ENCODE results near the gene PAPPA. TPM values are rescaled to one million over a fixed set of nuclear protein-coding genes. Genes with fewer than 3 reads are reported as not detected.

Gene PAPPA
- total and polyA plus RNA-seq, 2 of the 8 experiments (the other 6 are each of a cell fraction or from before 2014, with no cell fraction given) = 0.18 to 0.63 TPM

GRCh38 chr9:116163293-116164055 is 9.9 kb downstream of the PAPPA start:
- H3K18ac ChIP-seq (ENCODE audit: extremely low read depth, low read length) = no peak overlapping the region
- no peak overlapping the region for H2BK15ac ChIP-seq (ENCODE audit: low read length)
- no peak overlapping the region for H2AK5ac ChIP-seq (ENCODE audit: low read depth, low read length)
- TF ChIP-seq RAD21 (IDR thresholded peaks at IDR 0.05 in 1 of 2, conservative IDR thresholded peaks at IDR 0.05 in 1 of 2; ENCODE audit: low read depth in 2 of 2, low read length in 2 of 2) (peak; percentile 77 to 82), TAF1 (IDR thresholded peaks at IDR 0.05; ENCODE audit: low read depth, low read length) (no peak)
- TF ChIP-seq, protein P1, sequence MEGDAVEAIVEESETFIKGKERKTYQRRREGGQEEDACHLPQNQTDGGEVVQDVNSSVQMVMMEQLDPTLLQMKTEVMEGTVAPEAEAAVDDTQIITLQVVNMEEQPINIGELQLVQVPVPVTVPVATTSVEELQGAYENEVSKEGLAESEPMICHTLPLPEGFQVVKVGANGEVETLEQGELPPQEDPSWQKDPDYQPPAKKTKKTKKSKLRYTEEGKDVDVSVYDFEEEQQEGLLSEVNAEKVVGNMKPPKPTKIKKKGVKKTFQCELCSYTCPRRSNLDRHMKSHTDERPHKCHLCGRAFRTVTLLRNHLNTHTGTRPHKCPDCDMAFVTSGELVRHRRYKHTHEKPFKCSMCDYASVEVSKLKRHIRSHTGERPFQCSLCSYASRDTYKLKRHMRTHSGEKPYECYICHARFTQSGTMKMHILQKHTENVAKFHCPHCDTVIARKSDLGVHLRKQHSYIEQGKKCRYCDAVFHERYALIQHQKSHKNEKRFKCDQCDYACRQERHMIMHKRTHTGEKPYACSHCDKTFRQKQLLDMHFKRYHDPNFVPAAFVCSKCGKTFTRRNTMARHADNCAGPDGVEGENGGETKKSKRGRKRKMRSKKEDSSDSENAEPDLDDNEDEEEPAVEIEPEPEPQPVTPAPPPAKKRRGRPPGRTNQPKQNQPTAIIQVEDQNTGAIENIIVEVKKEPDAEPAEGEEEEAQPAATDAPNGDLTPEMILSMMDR (IDR thresholded peaks at IDR 0.05; ENCODE audit: control extremely low read depth in 1 of 3, insufficient read depth in 1 of 3, low read depth in 1 of 3, low read length in 3 of 3) = peak; percentile 52 to 69 (median 61)
- H3K14ac ChIP-seq (ENCODE audit: insufficient read length) = no peak overlapping the region
- 87% methylated on average over 2 of the region's 2 CpGs; no CpG with 5 or more reads in 1 of the 2 experiments for WGBS, 2 experiments (ENCODE audit: extremely low coverage in 1 of 2, insufficient coverage in 1 of 2, insufficient read length in 1 of 2, insufficient replicate concordance in 2 of 2, low coverage in 1 of 2, low lambda C conversion rate in 2 of 2, missing lambda C conversion rate in 1 of 2)
- H2BK12ac ChIP-seq (ENCODE audit: low read depth, low read length) = peak overlapping the region; percentile 12; the same call in 1 of the 2 replicates
- H2AFZ ChIP-seq (ENCODE audit: low read length) = no peak overlapping the region
- CTCF ChIA-PET (ENCODE audit: partially characterized antibody) = interaction anchor here (0.7 to 2.6 kb wide), 32 partner anchors 9 to 483 kb away, joined by 3 to 12 read pairs (median 4); no protein-coding TSS in a partner anchor
- no peak overlapping the region for H3K4me2 ChIP-seq (ENCODE audit: insufficient read depth in 1 of 2, low read depth in 2 of 2, low read length in 2 of 2)
- H3K36me3 ChIP-seq (ENCODE audit: control insufficient read depth in 2 of 4, insufficient read depth in 4 of 4, low read length in 3 of 4) = no peaks in the 10 kb centered on the region
- no peak overlapping the region for H3K4me3 ChIP-seq (ENCODE audit: extremely low read depth in 1 of 4, insufficient read depth in 2 of 4, low read depth in 3 of 4, low read length in 4 of 4)
- no peak overlapping the region for H4K8ac ChIP-seq (ENCODE audit: extremely low read depth, insufficient read depth, low read length)
- H3K27ac ChIP-seq (ENCODE audit: low read depth, low read length) = no peak overlapping the region
- H3K23ac ChIP-seq (ENCODE audit: insufficient read length) = no peak overlapping the region
- H3K9me3 ChIP-seq (ENCODE audit: insufficient read depth in 2 of 2, low read depth in 1 of 2, low read length in 1 of 2) = no peaks in the 10 kb centered on the region
- no peaks in the 10 kb centered on the region for H3K23me2 ChIP-seq (ENCODE audit: low read depth, low read length)
- H3K79me2 ChIP-seq (ENCODE audit: control insufficient read depth in 1 of 2, insufficient read depth in 2 of 2, low read length in 2 of 2) = no peaks in the 10 kb centered on the region
- no peak overlapping the region for H3K56ac ChIP-seq (replicated peaks; ENCODE audit: insufficient read length, low read depth, low read length)
- H2BK5ac ChIP-seq (ENCODE audit: low read depth, low read length) = no peak overlapping the region
- no peak overlapping the region for H2BK120ac ChIP-seq (replicated peaks; ENCODE audit: low read depth, low read length)
- no peak overlapping the region for H3K9ac ChIP-seq (replicated peaks in 1 of 4; ENCODE audit: extremely low read depth in 1 of 4, low read depth in 3 of 4, low read length in 3 of 4)
- H2BK20ac ChIP-seq (ENCODE audit: low read length) = no peak overlapping the region
- peaks cover 0 to 4% (median 1%) of the 10 kb centered on the region in 4 experiments; a peak in 3 of 7 replicates for H3K27me3 ChIP-seq (replicated peaks in 1 of 4; ENCODE audit: control insufficient read depth in 3 of 4, extremely low read depth in 1 of 4, insufficient read depth in 3 of 4, low read length in 3 of 4)
- DNase-seq (ENCODE audit: low read depth in 1 of 2, low spot score in 2 of 2) = no peak
- H3K4ac ChIP-seq (replicated peaks; ENCODE audit: insufficient read length, low read depth, low read length) = no peak overlapping the region
- H4K5ac ChIP-seq (ENCODE audit: insufficient read length, low read depth, low read length) = no peak overlapping the region
- POLR2A ChIA-PET (ENCODE audit: partially characterized antibody) = no interaction called here
- H4K91ac ChIP-seq (replicated peaks; ENCODE audit: insufficient read length, low read length) = no peak overlapping the region
- no peaks in the 10 kb centered on the region for H3K79me1 ChIP-seq (ENCODE audit: low read depth, low read length)
- no peaks in the 10 kb centered on the region for H3K4me1 ChIP-seq (replicated peaks in 1 of 4; ENCODE audit: control insufficient read depth in 3 of 4, insufficient read depth in 4 of 4, low read length in 3 of 4)
- H4K20me1 ChIP-seq (replicated peaks in 1 of 2; ENCODE audit: control insufficient read depth in 1 of 2, insufficient read depth in 2 of 2, low read length in 2 of 2) = no peaks in the 10 kb centered on the region
- FAIRE-seq = peak; percentile 74

Data from H1 (cell line).